Epithelial cell of esophagus (primary cell): Measurements from ENCODE around the gene TINCR.
"Not testable (repeated sequence)": the region's sequence is repeated elsewhere in the genome, so short reads cannot be mapped to it uniquely, and the experiment has no call there.

Experiments
- DNase-seq: peaks from one replicate; pipeline ENCODE4 v3.0.0; 2010; ENCODE audit warnings: low read depth
- H3K4me3 ChIP-seq: 2 replicates; pipeline ENCODE4 v1.5.1; 2011; ENCODE audit warnings: mild to moderate bottlenecking, low read length, control low read depth
- TF ChIP-seq, protein P1 (sequence below): IDR thresholded peaks from 2 replicates; pipeline ENCODE4 v1.5.1; 2011; ENCODE audit warnings: low read depth, mild to moderate bottlenecking, low read length, control low read depth, inconsistent platforms; ENCODE audit not compliant: insufficient read depth; ENCODE audit errors: missing control alignments

TINCR gene

GRCh38 chr19:5545051-5545450, 22.7 kb downstream of the TINCR start:
- DNase-seq: no peak
- TF ChIP-seq, protein P1, sequence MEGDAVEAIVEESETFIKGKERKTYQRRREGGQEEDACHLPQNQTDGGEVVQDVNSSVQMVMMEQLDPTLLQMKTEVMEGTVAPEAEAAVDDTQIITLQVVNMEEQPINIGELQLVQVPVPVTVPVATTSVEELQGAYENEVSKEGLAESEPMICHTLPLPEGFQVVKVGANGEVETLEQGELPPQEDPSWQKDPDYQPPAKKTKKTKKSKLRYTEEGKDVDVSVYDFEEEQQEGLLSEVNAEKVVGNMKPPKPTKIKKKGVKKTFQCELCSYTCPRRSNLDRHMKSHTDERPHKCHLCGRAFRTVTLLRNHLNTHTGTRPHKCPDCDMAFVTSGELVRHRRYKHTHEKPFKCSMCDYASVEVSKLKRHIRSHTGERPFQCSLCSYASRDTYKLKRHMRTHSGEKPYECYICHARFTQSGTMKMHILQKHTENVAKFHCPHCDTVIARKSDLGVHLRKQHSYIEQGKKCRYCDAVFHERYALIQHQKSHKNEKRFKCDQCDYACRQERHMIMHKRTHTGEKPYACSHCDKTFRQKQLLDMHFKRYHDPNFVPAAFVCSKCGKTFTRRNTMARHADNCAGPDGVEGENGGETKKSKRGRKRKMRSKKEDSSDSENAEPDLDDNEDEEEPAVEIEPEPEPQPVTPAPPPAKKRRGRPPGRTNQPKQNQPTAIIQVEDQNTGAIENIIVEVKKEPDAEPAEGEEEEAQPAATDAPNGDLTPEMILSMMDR: no peak
- H3K4me3 ChIP-seq: no peak overlapping the region

- TF ChIP-seq, protein P1: no peak
- no peak overlapping the region for H3K4me3 ChIP-seq
- no peak for DNase-seq
Observed at GRCh38 chr19:5542665-5543064, 25.1 kb downstream of the TINCR start.

DNA sequence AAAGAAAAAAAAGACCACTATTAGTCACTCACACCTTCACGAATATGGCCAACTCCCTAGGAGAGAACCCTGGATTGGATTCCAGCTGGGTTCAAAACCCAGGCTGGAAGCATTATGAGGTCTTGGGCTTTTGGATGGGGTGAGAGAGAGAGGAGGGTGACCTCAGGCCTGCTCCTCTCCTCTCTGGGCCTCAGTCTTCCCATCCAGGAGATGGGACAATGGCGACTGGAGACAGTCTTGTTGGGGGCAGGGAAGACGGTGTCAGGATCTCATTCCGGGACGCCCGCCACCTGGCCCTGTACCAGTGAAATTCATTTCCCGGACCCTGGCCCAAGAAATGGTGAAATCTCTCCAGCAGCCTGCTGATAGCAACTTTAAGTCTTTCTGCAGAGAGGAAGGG, 26.3 kb downstream of the TINCR start:
- TF ChIP-seq, protein P1: no peak
- DNase-seq: no peak
- no peak overlapping the region for H3K4me3 ChIP-seq

DNA sequence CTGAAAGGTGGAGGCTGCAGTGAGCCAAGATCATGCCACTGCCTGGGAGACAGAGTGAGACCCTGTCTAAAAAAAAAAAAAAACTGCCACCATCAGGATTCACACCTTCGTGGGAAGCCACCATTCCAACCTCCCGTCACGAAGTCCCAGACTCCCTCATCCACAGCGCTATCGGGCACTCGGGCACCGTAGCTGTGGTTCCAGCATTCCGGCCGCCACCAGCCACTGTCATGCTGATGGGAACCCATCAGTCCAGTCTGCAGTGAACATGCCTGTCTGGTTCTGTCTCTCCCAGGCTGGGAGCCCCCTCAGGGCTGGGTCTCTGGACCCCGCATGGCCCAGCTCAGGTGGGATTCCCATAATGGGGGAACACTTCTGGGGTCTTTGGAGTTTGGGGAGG, 27.5 kb downstream of the TINCR start:
- DNase-seq: no peak
- TF ChIP-seq, protein P1: no peak
- H3K4me3 ChIP-seq: no peak overlapping the region

DNA sequence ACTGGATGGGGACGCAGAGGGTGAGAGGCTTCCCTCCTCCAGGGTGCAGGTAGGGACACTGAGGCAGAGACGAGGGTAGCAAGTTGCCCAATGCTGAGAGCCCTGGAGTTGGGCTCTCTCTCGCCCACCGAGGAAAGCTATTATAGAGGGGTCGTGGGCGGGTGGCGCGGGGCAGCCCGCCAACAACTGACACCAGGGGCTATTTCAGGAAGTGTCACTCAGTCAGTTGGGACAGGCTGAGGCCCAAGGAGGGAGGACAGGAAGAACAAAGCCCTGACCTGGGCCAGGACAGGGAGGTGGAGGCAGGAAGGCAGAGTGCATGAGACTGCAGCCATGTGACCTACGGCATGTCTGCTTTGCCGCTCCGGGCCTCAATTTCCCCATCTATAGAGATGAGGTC, 29.9 kb downstream of the TINCR start:
- H3K4me3 ChIP-seq: no peak overlapping the region
- TF ChIP-seq, protein P1: no peak
- no peak for DNase-seq

GRCh38 chr19:5536982-5537579, 30.7 kb downstream of the TINCR start:
- peak; percentile 94 for DNase-seq
- not testable (repeated sequence) for H3K4me3 ChIP-seq

- TF ChIP-seq, protein P1: no peak
- H3K4me3 ChIP-seq: peak overlapping the region; percentile 22
- peak; percentile 56 for DNase-seq
Observed at GRCh38 chr19:5536337-5536894, 31.3 kb downstream of the TINCR start.
